ENCODE data around the gene GTF3C4. TPM values are rescaled to one million over a fixed set of nuclear protein-coding genes. Genes with fewer than 3 reads are reported as not detected.

GTF3C4 gene
- total RNA-seq, 2 donors from 2014 or later, result 12.4 to 13.1 TPM

DNA sequence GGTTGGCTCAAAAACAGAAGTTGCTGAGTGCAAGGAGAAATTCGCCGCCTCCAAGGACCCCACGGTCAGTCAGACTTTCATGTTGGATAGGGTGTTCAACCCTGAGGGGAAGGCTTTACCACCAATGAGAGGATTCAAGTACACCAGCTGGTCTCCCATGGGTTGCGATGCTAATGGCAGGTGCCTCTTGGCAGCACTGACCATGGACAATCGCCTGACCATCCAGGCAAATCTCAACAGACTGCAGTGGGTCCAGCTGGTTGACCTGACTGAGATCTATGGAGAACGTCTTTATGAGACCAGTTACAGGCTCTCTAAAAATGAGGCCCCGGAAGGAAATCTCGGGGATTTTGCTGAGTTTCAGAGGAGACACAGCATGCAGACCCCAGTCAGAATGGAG is 7.7 kb downstream of the GTF3C4 start:
- TF ChIP-seq, protein P1, sequence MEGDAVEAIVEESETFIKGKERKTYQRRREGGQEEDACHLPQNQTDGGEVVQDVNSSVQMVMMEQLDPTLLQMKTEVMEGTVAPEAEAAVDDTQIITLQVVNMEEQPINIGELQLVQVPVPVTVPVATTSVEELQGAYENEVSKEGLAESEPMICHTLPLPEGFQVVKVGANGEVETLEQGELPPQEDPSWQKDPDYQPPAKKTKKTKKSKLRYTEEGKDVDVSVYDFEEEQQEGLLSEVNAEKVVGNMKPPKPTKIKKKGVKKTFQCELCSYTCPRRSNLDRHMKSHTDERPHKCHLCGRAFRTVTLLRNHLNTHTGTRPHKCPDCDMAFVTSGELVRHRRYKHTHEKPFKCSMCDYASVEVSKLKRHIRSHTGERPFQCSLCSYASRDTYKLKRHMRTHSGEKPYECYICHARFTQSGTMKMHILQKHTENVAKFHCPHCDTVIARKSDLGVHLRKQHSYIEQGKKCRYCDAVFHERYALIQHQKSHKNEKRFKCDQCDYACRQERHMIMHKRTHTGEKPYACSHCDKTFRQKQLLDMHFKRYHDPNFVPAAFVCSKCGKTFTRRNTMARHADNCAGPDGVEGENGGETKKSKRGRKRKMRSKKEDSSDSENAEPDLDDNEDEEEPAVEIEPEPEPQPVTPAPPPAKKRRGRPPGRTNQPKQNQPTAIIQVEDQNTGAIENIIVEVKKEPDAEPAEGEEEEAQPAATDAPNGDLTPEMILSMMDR (IDR thresholded peaks at IDR 0.05), result no peak
- Histone ChIP-seq H3K27ac (no peak overlapping the region), H3K9me3 (no peaks in the 10 kb centered on the region), H3K9ac (ENCODE audit: low read depth in 2 of 2, low read length in 2 of 2) (no peak overlapping the region), H3K4me3 (no peak overlapping the region), H3K4me1 (no peaks in the 10 kb centered on the region), H3K36me3 (peaks cover 13% of the 10 kb centered on the region), H3K27me3 (no peaks in the 10 kb centered on the region)
- intact Hi-C loops (cut with DNase I), result no loop called here
- DNase-seq, result no peak

- H3K27me3 ChIP-seq, result no peaks in the 10 kb centered on the region
- H3K4me1 ChIP-seq, result no peaks in the 10 kb centered on the region
- TF ChIP-seq, protein P1 (IDR thresholded peaks at IDR 0.05), result no peak
- no peak overlapping the region for H3K9ac ChIP-seq (ENCODE audit: low read depth in 2 of 2, low read length in 2 of 2)
- no peak for DNase-seq
- no peak overlapping the region for H3K27ac ChIP-seq
- H3K4me3 ChIP-seq, result no peak overlapping the region
- H3K36me3 ChIP-seq, result peaks cover 17% of the 10 kb centered on the region
- intact Hi-C loops (cut with DNase I), result no loop called here
- H3K9me3 ChIP-seq, result no peaks in the 10 kb centered on the region
Measured at GRCh38 chr9:132679946-132680625, 9.8 kb downstream of the GTF3C4 start.

GRCh38 chr9:132681561-132681960 is 11.3 kb downstream of the GTF3C4 start:
- TF ChIP-seq, protein P1 (IDR thresholded peaks at IDR 0.05), result no peak
- Histone ChIP-seq H3K27ac (no peak overlapping the region), H3K9ac (ENCODE audit: low read depth in 2 of 2, low read length in 2 of 2) (no peak overlapping the region), H3K4me1 (no peaks in the 10 kb centered on the region), H3K4me3 (no peak overlapping the region), H3K9me3 (no peaks in the 10 kb centered on the region), H3K36me3 (peaks cover 17% of the 10 kb centered on the region), H3K27me3 (no peaks in the 10 kb centered on the region)
- intact Hi-C loops (cut with DNase I), result no loop called here
- DNase-seq, result no peak

DNA sequence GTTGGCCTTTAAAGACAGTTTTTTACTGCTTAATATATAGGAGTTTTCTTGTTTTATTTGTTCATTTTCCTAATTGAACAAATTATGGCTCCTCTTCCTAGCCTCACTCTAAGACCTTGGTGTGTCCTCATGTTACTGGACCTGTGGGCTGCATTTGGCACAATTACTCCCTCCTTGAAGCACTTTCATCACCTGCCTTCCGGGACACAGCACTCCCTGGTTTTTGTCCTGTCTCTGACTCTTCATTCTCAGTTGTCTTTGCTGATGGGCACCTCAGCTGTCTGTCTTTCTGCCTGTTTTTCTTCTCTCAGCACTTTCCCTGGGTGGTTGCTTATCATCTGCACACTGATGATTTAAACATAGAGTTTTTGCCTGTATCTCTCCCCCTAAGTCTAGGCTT is 13.6 kb downstream of the GTF3C4 start:
- H3K27ac ChIP-seq, result no peak overlapping the region
- no peaks in the 10 kb centered on the region for H3K4me1 ChIP-seq
- no peaks in the 10 kb centered on the region for H3K27me3 ChIP-seq
- H3K9me3 ChIP-seq, result no peaks in the 10 kb centered on the region
- no peak for DNase-seq
- TF ChIP-seq, protein P1 (IDR thresholded peaks at IDR 0.05), result no peak
- peaks cover 7% of the 10 kb centered on the region for H3K36me3 ChIP-seq
- H3K9ac ChIP-seq (ENCODE audit: low read depth in 2 of 2, low read length in 2 of 2), result no peak overlapping the region
- intact Hi-C loops (cut with DNase I), result no loop called here
- no peak overlapping the region for H3K4me3 ChIP-seq

DNA sequence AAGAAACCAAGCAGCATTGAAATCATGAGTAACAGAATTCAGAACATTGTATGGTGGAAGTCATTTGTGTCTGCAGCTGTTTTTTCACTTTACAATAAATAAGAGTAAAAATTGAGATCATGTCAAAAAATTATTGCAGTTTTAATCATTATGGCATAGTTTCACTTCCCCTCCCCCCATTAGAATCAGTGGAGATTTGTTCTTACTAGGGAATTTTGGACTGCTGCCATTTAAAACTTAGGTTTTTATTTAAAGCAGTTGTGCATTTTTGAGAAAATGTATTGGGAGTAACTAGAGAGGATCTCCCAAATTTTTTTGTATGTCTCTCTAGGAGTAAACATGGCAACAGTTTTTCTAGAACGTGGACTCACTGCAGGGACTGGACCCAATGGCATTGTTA is 20.4 kb downstream of the GTF3C4 start:
- Histone ChIP-seq H3K4me3 (no peak overlapping the region), H3K9ac (ENCODE audit: low read depth in 2 of 2, low read length in 2 of 2) (no peak overlapping the region), H3K9me3 (no peaks in the 10 kb centered on the region), H3K27me3 (no peaks in the 10 kb centered on the region), H3K27ac (no peak overlapping the region), H3K4me1 (no peaks in the 10 kb centered on the region), H3K36me3 (peaks cover 10% of the 10 kb centered on the region)
- no peak for DNase-seq
- TF ChIP-seq, protein P1 (IDR thresholded peaks at IDR 0.05), result no peak
- intact Hi-C loops (cut with DNase I), result no loop called here

Data from colonic mucosa (tissue), 4 donors.